Stimulated activated CD8-positive, alpha-beta memory T cell treated with anti-CD3 and anti-CD28 coated beads, Interleukin-4, amount 100 ng/mL, for 48 hours (primary cell): ENCODE measurements around the gene TP53I13.

Source experiments
- DNase-seq: peaks from one replicate; pipeline ENCODE4 v3.0.0-alpha.2; 2020

Gene TP53I13

GRCh38 chr17:29617125-29617480 is 48.6 kb downstream of the TP53I13 start:
- DNase-seq = peak; percentile 96

DNA sequence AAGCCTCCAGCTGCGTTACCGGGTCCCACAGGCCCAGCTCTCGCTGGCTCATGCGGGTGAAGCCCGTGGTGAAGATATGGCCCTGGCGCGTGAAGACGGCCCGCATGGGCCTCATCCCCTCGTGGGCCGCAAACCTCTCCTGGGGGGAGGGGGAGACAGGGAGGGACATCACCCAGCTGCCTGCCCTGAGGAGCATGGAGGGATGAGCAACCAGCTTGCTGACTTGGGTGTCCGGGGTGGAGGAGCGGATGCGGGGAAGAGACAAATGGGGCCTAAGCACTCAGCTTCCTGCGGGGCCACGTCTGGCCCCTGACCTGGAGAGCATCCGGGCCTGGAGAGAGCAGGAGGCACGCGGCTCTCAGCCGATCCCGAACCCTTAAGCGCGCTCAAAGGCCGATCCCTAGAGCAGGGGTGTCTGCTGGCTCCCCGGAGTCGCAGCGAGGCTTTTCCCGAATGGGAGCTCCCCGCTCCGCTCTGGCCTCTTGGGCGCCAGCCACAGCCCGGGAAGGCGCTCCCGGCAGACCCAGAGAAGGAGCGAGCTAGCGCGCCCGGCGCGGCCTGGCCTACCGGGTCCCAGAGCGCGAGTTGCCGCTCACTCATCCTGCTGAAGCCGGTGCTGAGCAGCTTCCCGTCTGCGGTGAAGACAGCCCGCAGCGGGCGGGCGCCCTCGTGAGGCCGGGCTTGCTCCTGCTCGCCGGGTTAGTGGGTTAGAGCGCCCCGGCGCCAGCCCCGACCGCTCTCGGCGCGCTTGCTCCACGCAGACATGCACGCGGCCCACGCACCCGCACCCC is 49.2 kb downstream of the TP53I13 start:
- peak; percentile 91 for DNase-seq

DNA sequence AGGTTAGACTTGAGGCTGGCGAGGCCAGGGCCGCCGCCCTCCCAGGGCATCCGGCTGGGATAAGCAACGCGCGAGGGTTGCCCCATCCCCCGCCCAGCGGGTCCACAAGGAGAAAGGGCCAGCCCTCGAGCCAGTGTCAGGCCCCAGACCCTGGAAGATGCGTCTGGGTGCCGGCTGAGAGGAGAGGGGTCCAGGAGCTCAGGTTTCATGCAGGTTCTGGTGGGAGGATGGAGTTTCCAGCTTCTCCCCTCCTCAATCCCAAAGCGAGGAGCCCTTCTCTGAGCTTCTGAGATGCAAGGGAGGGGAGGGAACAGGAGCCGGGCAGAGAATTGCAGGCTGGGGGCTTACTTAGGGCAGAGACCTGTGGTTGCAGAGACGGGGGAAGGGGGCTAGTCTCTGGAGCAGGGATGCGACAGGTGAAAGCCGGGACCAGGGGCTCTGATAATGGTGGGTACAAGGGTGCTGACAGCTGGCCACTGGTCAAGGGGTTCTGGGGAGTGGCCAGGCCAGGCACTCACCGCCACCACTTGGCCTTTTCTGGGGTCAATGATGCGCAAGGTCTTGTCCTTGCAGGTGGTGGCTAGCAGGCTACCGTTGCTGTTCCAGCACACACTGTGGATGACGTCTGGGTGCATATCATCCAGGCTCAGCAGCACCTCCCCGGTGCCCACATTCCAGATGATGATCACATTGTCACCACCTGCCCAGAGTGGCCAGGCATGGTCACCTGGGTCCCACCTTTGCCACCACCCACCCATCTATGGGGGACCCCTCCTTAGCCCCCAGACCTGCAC is 50.0 kb downstream of the TP53I13 start:
- DNase-seq = no peak

GRCh38 chr17:29619251-29619650 is 50.8 kb downstream of the TP53I13 start:
- DNase-seq = no peak

- no peak for DNase-seq
Observed at GRCh38 chr17:29620271-29620670, 51.8 kb downstream of the TP53I13 start.

- no peak for DNase-seq
Observed at GRCh38 chr17:29620779-29621500, 52.4 kb downstream of the TP53I13 start.

DNA sequence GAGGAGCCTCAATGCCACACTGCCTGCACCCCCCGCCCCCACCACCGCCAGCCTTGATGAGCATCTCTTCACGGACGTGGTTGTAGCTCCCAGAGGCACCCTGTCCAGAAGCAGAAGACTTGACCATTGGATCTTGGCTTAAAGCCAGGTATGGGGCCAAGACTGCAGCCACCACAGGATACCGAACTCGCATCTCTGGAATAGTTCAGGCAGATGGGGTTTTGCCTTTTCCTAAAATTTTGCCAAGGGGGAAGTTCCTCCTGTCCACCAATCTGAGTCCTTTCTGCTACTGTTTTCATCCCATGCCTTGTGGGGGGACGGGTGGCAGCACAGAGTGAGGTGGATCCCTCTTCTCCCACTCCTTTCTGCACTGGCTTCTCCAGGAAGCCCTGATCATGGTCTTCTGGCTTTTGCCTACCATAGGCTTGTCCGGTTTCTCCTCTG is 53.3 kb downstream of the TP53I13 start:
- DNase-seq = no peak
